A673 (cell line): ENCODE data around the gene CARS2.

Experiments
- EZH2 ChIP-seq: fragments of 200-600 bp; sonication (generic); IDR thresholded peaks from 2 replicates; pipeline ENCODE4 v1.6.1; 2017; ENCODE audit warnings: borderline replicate concordance, low read depth, mild to moderate bottlenecking, mixed read lengths, antibody characterized with exemption, low read length; ENCODE audit not compliant: poor library complexity, severe bottlenecking
- TF ChIP-seq, protein P1 (sequence below): fragments of 300-800, 200-600 bp; sonication (generic); conservative IDR thresholded peaks from 2 replicates; pipeline ENCODE4 v1.5.1; 2017; ENCODE audit warnings: low read depth, mild to moderate bottlenecking, antibody characterized with exemption, low read length, moderate library complexity, mixed read lengths

- TF ChIP-seq, protein P1, sequence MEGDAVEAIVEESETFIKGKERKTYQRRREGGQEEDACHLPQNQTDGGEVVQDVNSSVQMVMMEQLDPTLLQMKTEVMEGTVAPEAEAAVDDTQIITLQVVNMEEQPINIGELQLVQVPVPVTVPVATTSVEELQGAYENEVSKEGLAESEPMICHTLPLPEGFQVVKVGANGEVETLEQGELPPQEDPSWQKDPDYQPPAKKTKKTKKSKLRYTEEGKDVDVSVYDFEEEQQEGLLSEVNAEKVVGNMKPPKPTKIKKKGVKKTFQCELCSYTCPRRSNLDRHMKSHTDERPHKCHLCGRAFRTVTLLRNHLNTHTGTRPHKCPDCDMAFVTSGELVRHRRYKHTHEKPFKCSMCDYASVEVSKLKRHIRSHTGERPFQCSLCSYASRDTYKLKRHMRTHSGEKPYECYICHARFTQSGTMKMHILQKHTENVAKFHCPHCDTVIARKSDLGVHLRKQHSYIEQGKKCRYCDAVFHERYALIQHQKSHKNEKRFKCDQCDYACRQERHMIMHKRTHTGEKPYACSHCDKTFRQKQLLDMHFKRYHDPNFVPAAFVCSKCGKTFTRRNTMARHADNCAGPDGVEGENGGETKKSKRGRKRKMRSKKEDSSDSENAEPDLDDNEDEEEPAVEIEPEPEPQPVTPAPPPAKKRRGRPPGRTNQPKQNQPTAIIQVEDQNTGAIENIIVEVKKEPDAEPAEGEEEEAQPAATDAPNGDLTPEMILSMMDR: no peak
- TF ChIP-seq EZH2: no peak
These were observed 58.6 kb downstream of the CARS2 start for GRCh38 chr13:110647365-110647737.
